Measurements from ENCODE around the gene TYRP1.

The TYRP1 gene

DNA sequence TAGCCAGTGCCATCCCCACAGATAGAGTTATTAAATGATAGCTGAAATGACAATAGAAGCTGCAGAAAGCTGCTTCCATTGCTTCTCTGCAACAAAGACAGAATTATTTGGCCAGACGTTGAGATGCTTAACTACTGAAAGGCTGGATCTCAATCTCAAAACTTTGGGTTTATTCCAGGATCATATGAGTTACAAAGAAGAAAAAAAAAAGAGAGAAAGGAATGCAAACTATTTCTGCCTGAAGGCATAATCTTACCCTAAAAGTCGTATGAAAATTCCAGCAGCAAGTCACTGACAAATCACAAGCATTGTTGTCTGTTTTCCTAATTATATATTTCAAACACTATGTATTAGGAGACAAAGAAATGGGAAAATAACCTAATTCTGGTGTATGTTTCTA is 12.8 kb upstream of the TYRP1 start:
- DNase-seq (ENCODE audit: low read depth), result peak; percentile 82
- H3K4me3 ChIP-seq (ENCODE audit: low read depth, low read length), result no peak overlapping the region
- TF ChIP-seq, protein P1, sequence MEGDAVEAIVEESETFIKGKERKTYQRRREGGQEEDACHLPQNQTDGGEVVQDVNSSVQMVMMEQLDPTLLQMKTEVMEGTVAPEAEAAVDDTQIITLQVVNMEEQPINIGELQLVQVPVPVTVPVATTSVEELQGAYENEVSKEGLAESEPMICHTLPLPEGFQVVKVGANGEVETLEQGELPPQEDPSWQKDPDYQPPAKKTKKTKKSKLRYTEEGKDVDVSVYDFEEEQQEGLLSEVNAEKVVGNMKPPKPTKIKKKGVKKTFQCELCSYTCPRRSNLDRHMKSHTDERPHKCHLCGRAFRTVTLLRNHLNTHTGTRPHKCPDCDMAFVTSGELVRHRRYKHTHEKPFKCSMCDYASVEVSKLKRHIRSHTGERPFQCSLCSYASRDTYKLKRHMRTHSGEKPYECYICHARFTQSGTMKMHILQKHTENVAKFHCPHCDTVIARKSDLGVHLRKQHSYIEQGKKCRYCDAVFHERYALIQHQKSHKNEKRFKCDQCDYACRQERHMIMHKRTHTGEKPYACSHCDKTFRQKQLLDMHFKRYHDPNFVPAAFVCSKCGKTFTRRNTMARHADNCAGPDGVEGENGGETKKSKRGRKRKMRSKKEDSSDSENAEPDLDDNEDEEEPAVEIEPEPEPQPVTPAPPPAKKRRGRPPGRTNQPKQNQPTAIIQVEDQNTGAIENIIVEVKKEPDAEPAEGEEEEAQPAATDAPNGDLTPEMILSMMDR (conservative IDR thresholded peaks at IDR 0.05; ENCODE audit: low read depth, low read length), result no peak

DNA sequence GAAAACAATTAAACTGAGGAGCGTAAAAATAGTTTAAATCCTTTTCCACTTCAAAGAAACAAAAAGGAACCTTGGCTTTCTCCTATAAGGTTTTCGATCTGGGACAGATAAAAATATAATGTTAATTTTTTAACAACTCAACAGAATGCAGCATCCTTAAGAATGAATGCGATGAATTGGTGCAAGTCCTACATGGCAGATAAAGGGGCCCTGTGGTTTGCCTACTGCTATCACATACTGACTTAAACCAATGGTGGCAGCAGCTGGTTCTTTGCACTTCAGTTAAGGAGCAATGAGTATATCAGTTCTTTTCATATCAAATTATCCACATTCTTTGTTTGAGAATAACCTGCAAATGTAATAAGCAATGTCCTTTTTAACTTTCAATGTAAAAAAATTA is 12.4 kb upstream of the TYRP1 start:
- DNase-seq (ENCODE audit: low read depth), result peak; percentile 13
- no peak overlapping the region for H3K4me3 ChIP-seq (ENCODE audit: low read depth, low read length)
- TF ChIP-seq, protein P1 (conservative IDR thresholded peaks at IDR 0.05; ENCODE audit: low read depth, low read length), result no peak

DNA sequence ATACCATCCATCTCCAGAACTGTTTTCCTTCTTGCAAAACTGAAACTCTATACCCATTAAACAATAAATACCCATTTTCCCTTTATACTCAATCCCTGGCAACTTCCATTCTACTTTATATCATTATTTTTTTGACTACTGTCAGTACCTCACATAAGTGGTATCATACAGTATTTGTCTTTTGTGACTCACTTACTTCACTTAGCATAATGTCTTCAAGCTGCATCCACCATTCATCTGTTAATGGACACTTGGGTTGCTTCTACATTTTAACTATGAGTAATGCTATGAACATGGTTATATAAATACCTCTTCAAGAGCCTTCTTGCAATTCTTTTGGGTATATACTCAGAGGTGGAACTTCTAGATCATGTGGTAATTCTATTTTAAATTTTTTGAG is 11.6 kb upstream of the TYRP1 start:
- TF ChIP-seq, protein P1 (conservative IDR thresholded peaks at IDR 0.05; ENCODE audit: low read depth, low read length), result no peak
- H3K4me3 ChIP-seq (ENCODE audit: low read depth, low read length), result no peak overlapping the region
- DNase-seq (ENCODE audit: low read depth), result peak; percentile 25

DNA sequence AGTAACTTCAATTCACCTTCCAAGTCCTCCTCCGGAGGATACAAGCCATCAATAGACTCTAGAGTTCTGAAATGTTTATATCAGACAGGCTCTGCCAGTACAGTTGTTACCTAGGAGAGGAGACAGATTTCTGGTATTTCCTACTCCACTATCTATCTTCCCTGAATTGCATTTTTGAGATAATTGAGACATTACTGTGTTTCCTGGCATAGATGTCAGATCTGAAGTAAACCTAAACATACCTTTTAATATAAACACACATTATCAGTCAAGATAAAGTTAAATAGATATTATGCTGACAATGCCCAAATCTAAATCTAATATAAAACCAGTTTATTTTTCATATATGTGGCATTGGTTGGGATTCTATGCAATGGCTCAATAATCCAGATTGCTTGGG is 8.2 kb upstream of the TYRP1 start:
- H3K4me3 ChIP-seq (ENCODE audit: low read depth, low read length), result no peak overlapping the region
- TF ChIP-seq, protein P1 (conservative IDR thresholded peaks at IDR 0.05; ENCODE audit: low read depth, low read length), result no peak
- DNase-seq (ENCODE audit: low read depth), result peak; percentile 68

DNA sequence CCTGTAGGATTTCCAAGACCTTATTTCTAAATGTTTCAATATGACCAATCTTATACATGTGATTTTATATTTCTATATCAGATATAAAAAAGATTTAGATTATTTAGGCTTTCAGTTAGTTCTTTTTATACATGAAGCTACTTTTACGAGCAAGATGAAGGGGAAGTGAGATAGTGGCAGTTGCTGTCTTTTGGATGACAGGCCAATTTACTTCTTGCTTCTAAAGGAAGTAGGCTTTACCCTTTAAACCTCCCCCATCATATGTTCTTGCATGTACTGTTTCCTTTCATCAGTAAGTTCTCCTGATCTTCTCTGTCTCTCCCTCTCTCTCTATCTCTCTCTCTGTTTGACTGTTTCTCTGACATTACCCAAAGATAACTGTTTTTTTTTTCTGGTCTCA is 4.0 kb upstream of the TYRP1 start:
- H3K4me3 ChIP-seq (ENCODE audit: low read depth, low read length), result no peak overlapping the region
- no peak for DNase-seq (ENCODE audit: low read depth)
- TF ChIP-seq, protein P1 (conservative IDR thresholded peaks at IDR 0.05; ENCODE audit: low read depth, low read length), result no peak

DNA sequence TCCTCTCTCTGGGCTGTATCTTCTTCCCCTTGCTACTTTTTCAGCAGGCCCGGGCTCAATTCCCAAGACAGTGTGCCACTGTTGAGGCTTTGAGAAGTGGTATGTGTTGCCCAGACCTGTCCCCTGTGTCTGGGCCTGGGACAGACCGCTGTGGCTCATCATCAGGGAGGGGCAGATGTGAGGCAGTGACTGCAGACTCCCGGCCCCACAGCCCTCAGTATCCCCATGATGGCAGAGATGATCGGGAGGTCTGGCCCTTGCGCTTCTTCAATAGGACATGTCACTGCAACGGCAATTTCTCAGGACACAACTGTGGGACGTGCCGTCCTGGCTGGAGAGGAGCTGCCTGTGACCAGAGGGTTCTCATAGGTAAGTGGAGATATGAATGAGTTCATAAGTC is 828 bp downstream of the TYRP1 start:
- TF ChIP-seq, protein P1 (conservative IDR thresholded peaks at IDR 0.05; ENCODE audit: low read depth, low read length), result no peak
- no peak overlapping the region for H3K4me3 ChIP-seq (ENCODE audit: low read depth, low read length)
- DNase-seq (ENCODE audit: low read depth), result no peak

DNA sequence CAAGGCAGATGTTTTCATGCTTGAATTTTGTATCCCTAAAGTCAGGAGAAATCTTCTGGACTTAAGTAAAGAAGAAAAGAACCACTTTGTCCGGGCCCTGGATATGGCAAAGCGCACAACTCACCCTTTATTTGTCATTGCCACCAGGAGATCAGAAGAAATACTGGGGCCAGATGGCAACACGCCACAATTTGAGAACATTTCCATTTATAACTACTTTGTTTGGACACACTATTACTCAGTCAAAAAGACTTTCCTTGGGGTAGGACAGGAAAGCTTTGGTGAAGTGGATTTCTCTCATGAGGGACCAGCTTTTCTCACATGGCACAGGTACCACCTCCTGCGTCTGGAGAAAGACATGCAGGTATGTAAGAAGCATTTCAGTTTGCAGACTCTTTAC is 2.3 kb downstream of the TYRP1 start:
- DNase-seq (ENCODE audit: low read depth), result no peak
- TF ChIP-seq, protein P1 (conservative IDR thresholded peaks at IDR 0.05; ENCODE audit: low read depth, low read length), result no peak
- no peak overlapping the region for H3K4me3 ChIP-seq (ENCODE audit: low read depth, low read length)

All from choroid plexus epithelial cell (primary cell).